AG04449 (cell line): Measurements from ENCODE around the gene SNX21.

Source experiments
- CTCF ChIA-PET: fragments of 350-600 bp; formaldehyde crosslinking; extraction: SDS; loops from one replicate; lab custom pipeline; 2021; ENCODE audit warnings: antibody characterized with exemption; lab: Yijun Ruan, JAX
- POLR2A ChIA-PET: fragments of 400-600, 350-600 bp; formaldehyde crosslinking; extraction: SDS; loops from one replicate; lab custom pipeline; 2020; ENCODE audit warnings: antibody characterized with exemption, inconsistent platforms; lab: Yijun Ruan, JAX
- DNase-seq: peaks from one replicate; pipeline ENCODE4 v3.0.0-alpha.2; 2010; ENCODE audit warnings: low read depth, low spot score
- H3K4me3 ChIP-seq: 2 replicates; pipeline ENCODE4 v1.5.1; 2011; ENCODE audit warnings: low read depth, mild to moderate bottlenecking, control low read depth, low read length
- TF ChIP-seq, protein P1 (sequence below): IDR thresholded peaks from one replicate; pipeline ENCODE4 v1.5.1; 2011; ENCODE audit warnings: mild to moderate bottlenecking, moderate library complexity, low read length, control low read depth, inconsistent platforms; ENCODE audit not compliant: insufficient read depth; ENCODE audit errors: missing control alignments

Gene SNX21

GRCh38 chr20:45850926-45851325 is 17.3 kb downstream of the SNX21 start:
- DNase-seq, result no peak
- no peak overlapping the region for H3K4me3 ChIP-seq
- ChIA-PET POLR2A (interaction anchor here (1.3 kb wide), 1 partner anchor 9 kb away, joined by 3 read pairs; no protein-coding TSS in a partner anchor), CTCF (interaction anchor here (1.1 to 1.6 kb wide), 2 partner anchors 27 to 52 kb away, joined by 3 read pairs; no protein-coding TSS in a partner anchor)
- TF ChIP-seq, protein P1, sequence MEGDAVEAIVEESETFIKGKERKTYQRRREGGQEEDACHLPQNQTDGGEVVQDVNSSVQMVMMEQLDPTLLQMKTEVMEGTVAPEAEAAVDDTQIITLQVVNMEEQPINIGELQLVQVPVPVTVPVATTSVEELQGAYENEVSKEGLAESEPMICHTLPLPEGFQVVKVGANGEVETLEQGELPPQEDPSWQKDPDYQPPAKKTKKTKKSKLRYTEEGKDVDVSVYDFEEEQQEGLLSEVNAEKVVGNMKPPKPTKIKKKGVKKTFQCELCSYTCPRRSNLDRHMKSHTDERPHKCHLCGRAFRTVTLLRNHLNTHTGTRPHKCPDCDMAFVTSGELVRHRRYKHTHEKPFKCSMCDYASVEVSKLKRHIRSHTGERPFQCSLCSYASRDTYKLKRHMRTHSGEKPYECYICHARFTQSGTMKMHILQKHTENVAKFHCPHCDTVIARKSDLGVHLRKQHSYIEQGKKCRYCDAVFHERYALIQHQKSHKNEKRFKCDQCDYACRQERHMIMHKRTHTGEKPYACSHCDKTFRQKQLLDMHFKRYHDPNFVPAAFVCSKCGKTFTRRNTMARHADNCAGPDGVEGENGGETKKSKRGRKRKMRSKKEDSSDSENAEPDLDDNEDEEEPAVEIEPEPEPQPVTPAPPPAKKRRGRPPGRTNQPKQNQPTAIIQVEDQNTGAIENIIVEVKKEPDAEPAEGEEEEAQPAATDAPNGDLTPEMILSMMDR, result no peak

DNA sequence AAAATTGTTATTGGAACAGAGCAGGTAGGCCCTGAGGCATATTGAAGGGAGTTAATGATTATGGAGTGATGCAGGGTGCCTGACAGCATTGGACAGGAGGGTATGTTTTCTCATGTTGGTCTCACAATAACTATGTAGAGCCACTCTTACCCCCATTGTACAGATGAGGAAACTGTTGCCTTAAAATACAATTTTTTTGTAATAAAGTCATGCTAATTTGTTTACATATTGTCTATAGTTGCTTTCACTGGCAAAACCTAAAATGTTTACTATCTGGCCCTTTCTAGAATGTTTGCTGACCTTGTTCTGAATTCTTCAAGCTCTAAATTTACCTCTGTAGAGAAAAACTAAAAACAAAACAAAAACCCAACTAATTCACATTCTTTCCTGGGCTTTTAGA is 17.9 kb downstream of the SNX21 start:
- POLR2A ChIA-PET, result interaction anchor here (1.3 kb wide), 1 partner anchor 10 kb away, joined by 3 read pairs; no protein-coding TSS in a partner anchor

GRCh38 chr20:45852326-45852725 is 18.7 kb downstream of the SNX21 start:
- ChIA-PET POLR2A (interaction anchor here (0.7 to 1.3 kb wide), 2 partner anchors 11 to 12 kb away, joined by 3 to 4 read pairs; no protein-coding TSS in a partner anchor), CTCF (interaction anchor here (0.9 to 1.1 kb wide), 2 partner anchors 18 to 28 kb away, joined by 3 read pairs; no protein-coding TSS in a partner anchor)
- TF ChIP-seq, protein P1, result no peak
- no peak for DNase-seq
- H3K4me3 ChIP-seq, result no peak overlapping the region

More for the DNA sequence above, 17.9 kb downstream of the SNX21 start:
- DNase-seq, result no peak
- TF ChIP-seq, protein P1, result no peak
- no peak overlapping the region for H3K4me3 ChIP-seq
- CTCF ChIA-PET, result interaction anchor here (0.6 to 1.6 kb wide), 3 partner anchors 11 to 53 kb away, joined by 3 to 4 read pairs (median 3); no protein-coding TSS in a partner anchor

DNA sequence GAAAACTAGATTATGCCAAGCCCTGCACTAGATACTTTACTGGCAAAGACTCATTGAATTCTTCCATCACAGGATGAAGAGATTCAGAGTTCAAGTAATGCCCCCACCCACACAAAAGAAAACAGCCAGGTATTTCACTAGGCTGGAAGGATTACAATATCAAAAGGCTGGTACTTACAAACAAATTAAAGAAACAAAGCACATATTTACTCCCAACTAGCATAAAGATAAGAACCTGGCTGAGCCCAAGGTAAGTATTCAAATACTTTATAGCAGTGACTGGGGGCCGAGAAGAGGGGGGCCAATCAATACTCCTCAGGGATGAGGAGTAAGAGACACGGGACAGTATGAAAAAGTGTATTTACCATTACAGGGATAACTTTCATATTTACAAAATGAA is 19.9 kb downstream of the SNX21 start:
- ChIA-PET POLR2A (no interaction called here), CTCF (interaction anchor here (0.9 kb wide), 1 partner anchor 19 kb away, joined by 3 read pairs; no protein-coding TSS in a partner anchor)
- no peak overlapping the region for H3K4me3 ChIP-seq
- DNase-seq, result no peak
- TF ChIP-seq, protein P1, result no peak

GRCh38 chr20:45857114-45857881 is 23.7 kb downstream of the SNX21 start, which contains the start of the genes ACOT8 and ZSWIM3:
ACOT8 (minus strand) TSS chr20:45857392; CDS start chr20:45857315, 77 bp downstream.
ZSWIM3 (plus strand) TSS chr20:45857614; CDS start chr20:45857826, 212 bp downstream.
- POLR2A ChIA-PET, result interaction anchor here (0.8 to 1.3 kb wide), 4 partner anchors 16 to 25 kb away, joined by 3 to 4 read pairs (median 4); partner anchors contain the start of genes SNX21 and ZSWIM1
- peak; percentile 100 for DNase-seq
- CTCF ChIA-PET, result interaction anchor here (0.9 to 2.0 kb wide), 7 partner anchors 10 to 113 kb away, joined by 3 to 7 read pairs (median 3); no protein-coding TSS in a partner anchor
- TF ChIP-seq, protein P1, result no peak
- H3K4me3 ChIP-seq, result peak within 1 kb of the TSS; percentile 94
